HEK293 (cell line): ENCODE measurements around the gene SNX10.

Experiments
- EGR2 ChIP-seq: fragments of 450-650 bp; formaldehyde crosslinking; IDR thresholded peaks from 2 replicates; pipeline ENCODE4 v1.5.1; 2016; ENCODE audit warnings: low read depth, missing biosample characterization, missing genetic modification characterization
- GLI2 ChIP-seq: fragments of 450-650 bp; formaldehyde crosslinking; IDR thresholded peaks from 2 replicates; pipeline ENCODE4; 2017; ENCODE audit warnings: missing biosample characterization, missing genetic modification characterization, low read depth, borderline replicate concordance
- REPIN1 ChIP-seq: fragments of 450-650 bp; formaldehyde crosslinking; IDR thresholded peaks from 2 replicates; pipeline ENCODE4 v1.5.1; 2017; ENCODE audit warnings: missing biosample characterization, missing genetic modification characterization, low read depth
- ZNF121 ChIP-seq: fragments of 450-650 bp; formaldehyde crosslinking; IDR thresholded peaks from 2 replicates; pipeline ENCODE4 v1.5.1; 2016; ENCODE audit warnings: missing biosample characterization, missing genetic modification characterization
- ZNF404 ChIP-seq: fragments of 450-650 bp; formaldehyde crosslinking; IDR thresholded peaks from 2 replicates; pipeline ENCODE4 v1.5.1; 2017; ENCODE audit warnings: missing biosample characterization, missing genetic modification characterization
- ZNF660 ChIP-seq: fragments of 450-650 bp; IDR thresholded peaks from 2 replicates; pipeline ENCODE4 v1.5.1; 2018; ENCODE audit warnings: missing biosample characterization, mild to moderate bottlenecking, missing genetic modification characterization
- ZNF843 ChIP-seq: fragments of 450-650 bp; formaldehyde crosslinking; IDR thresholded peaks from 2 replicates; pipeline ENCODE4 v1.5.1; 2016; ENCODE audit warnings: missing biosample characterization, missing genetic modification characterization
- ZSCAN30 ChIP-seq: fragments of 450-650 bp; IDR thresholded peaks from 2 replicates; pipeline ENCODE4 v1.5.1; 2018; ENCODE audit warnings: missing biosample characterization, mild to moderate bottlenecking, missing genetic modification characterization, moderate library complexity
- TF ChIP-seq, protein P1 (sequence below): fragments of 450-650 bp; formaldehyde crosslinking; IDR thresholded peaks from 2 replicates; pipeline ENCODE4 v1.5.1; 2016; ENCODE audit warnings: missing biosample characterization, missing genetic modification characterization, borderline replicate concordance
- TF ChIP-seq, protein P2 (sequence below): fragments of 450-650 bp; formaldehyde crosslinking; IDR thresholded peaks from 2 replicates; pipeline ENCODE4 v1.5.1; 2016; ENCODE audit warnings: missing biosample characterization, missing genetic modification characterization
- TF ChIP-seq, protein P3 (sequence below): fragments of 450-650 bp; formaldehyde crosslinking; IDR thresholded peaks from 2 replicates; pipeline ENCODE4 v1.5.1; 2016; ENCODE audit warnings: missing biosample characterization, missing genetic modification characterization
- TF ChIP-seq, protein P4 (sequence below): fragments of 450-650 bp; formaldehyde crosslinking; IDR thresholded peaks from 2 replicates; pipeline ENCODE4 v1.5.1; 2016; ENCODE audit warnings: missing biosample characterization, missing genetic modification characterization

DNA sequence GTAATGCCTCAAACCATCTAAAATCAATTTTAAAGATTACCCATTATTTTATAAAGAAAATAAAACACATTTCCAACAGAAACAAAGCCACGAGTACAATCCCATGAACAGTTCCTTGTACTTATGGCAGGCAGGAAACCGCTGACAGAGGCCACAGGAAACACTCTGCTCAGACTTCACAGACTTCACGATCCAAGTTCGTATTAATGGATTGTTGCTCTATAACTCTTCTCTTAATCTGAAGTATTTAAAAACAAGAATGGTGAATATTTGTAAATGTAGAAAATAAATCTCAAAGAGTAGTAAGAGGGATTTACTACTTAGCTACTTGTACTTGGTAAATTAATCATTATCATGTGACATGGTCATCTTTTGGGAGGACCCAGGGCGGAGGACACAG lies 78.3 kb downstream of the SNX10 start:
- TF ChIP-seq GLI2 (tag by site-specific recombination) (no peak), ZNF121 (tag by site-specific recombination) (no peak), ZNF404 (tag by site-specific recombination) (no peak), ZNF843 (tag by site-specific recombination) (no peak), REPIN1 (tag by site-specific recombination) (no peak), ZNF660 (tag by site-specific recombination) (no peak), ZSCAN30 (tag by site-specific recombination) (no peak), EGR2 (tag by site-specific recombination) (no peak)
- TF ChIP-seq, protein P1, sequence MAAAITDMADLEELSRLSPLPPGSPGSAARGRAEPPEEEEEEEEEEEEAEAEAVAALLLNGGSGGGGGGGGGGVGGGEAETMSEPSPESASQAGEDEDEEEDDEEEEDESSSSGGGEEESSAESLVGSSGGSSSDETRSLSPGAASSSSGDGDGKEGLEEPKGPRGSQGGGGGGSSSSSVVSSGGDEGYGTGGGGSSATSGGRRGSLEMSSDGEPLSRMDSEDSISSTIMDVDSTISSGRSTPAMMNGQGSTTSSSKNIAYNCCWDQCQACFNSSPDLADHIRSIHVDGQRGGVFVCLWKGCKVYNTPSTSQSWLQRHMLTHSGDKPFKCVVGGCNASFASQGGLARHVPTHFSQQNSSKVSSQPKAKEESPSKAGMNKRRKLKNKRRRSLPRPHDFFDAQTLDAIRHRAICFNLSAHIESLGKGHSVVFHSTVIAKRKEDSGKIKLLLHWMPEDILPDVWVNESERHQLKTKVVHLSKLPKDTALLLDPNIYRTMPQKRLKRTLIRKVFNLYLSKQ (tag by site-specific recombination), result no peak
- TF ChIP-seq, protein P2, sequence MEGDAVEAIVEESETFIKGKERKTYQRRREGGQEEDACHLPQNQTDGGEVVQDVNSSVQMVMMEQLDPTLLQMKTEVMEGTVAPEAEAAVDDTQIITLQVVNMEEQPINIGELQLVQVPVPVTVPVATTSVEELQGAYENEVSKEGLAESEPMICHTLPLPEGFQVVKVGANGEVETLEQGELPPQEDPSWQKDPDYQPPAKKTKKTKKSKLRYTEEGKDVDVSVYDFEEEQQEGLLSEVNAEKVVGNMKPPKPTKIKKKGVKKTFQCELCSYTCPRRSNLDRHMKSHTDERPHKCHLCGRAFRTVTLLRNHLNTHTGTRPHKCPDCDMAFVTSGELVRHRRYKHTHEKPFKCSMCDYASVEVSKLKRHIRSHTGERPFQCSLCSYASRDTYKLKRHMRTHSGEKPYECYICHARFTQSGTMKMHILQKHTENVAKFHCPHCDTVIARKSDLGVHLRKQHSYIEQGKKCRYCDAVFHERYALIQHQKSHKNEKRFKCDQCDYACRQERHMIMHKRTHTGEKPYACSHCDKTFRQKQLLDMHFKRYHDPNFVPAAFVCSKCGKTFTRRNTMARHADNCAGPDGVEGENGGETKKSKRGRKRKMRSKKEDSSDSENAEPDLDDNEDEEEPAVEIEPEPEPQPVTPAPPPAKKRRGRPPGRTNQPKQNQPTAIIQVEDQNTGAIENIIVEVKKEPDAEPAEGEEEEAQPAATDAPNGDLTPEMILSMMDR (tag by site-specific recombination), result no peak
- TF ChIP-seq, protein P3, sequence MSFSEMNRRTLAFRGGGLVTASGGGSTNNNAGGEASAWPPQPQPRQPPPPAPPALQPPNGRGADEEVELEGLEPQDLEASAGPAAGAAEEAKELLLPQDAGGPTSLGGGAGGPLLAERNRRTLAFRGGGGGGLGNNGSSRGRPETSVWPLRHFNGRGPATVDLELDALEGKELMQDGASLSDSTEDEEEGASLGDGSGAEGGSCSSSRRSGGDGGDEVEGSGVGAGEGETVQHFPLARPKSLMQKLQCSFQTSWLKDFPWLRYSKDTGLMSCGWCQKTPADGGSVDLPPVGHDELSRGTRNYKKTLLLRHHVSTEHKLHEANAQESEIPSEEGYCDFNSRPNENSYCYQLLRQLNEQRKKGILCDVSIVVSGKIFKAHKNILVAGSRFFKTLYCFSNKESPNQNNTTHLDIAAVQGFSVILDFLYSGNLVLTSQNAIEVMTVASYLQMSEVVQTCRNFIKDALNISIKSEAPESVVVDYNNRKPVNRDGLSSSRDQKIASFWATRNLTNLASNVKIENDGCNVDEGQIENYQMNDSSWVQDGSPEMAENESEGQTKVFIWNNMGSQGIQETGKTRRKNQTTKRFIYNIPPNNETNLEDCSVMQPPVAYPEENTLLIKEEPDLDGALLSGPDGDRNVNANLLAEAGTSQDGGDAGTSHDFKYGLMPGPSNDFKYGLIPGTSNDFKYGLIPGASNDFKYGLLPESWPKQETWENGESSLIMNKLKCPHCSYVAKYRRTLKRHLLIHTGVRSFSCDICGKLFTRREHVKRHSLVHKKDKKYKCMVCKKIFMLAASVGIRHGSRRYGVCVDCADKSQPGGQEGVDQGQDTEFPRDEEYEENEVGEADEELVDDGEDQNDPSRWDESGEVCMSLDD (tag by site-specific recombination), result no peak
- TF ChIP-seq, protein P4, sequence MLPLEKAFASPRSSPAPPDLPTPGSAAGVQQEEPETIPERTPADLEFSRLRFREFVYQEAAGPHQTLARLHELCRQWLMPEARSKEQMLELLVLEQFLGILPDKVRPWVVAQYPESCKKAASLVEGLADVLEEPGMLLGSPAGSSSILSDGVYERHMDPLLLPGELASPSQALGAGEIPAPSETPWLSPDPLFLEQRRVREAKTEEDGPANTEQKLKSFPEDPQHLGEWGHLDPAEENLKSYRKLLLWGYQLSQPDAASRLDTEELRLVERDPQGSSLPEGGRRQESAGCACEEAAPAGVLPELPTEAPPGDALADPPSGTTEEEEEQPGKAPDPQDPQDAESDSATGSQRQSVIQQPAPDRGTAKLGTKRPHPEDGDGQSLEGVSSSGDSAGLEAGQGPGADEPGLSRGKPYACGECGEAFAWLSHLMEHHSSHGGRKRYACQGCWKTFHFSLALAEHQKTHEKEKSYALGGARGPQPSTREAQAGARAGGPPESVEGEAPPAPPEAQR (tag by site-specific recombination), result no peak
